Inferior parietal cortex (tissue), 1 donor: ENCODE data around the gene FA2H.
A peak's percentile ranks its signal among the peaks of the same experiment; 100 is the strongest.
"Not testable (repeated sequence)": the region's sequence is repeated elsewhere in the genome, so short reads cannot be mapped to it uniquely, and the experiment has no call there.

ENCODE experiments used
- DNase-seq: peaks from one replicate; pipeline ENCODE4 v3.0.0-alpha.2; 2016; ENCODE audit errors: extremely low spot score

Gene FA2H

GRCh38 chr16:74774223-74775139 is at the start of gene FA2H:
TSS of gene FA2H (minus strand) at chr16:74774820. CDS start at chr16:74774755, 65 bp downstream.
- peak; percentile 76 for DNase-seq

DNA sequence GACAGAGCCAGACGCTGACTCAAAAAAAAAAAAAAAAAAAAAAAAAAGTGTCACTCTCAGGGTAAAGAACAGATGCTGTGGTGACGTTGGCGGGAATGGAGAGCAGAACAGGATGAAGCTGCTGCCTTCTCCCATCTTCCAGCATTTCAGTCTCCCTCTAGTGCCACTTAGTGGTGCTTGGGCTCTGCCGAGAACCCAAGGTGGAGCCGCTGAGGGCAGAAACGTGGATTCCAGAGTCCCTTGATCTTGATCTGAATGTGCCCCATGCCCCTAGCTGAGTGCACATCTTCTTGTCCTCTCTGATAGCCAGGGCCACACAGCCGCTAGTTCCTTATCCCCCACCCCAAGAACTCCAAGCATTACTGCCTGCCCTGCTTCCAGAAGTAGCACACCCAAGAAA is 43.2 kb upstream of the FA2H start:
- DNase-seq = no peak

- peak; percentile 62 for DNase-seq
These were observed 38.6 kb upstream of the FA2H start for GRCh38 chr16:74813109-74813641.

GRCh38 chr16:74811911-74812310 is 37.3 kb upstream of the FA2H start:
- no peak for DNase-seq

- DNase-seq = not testable (repeated sequence)
These were observed 36.6 kb upstream of the FA2H start for GRCh38 chr16:74811216-74811615.

- DNase-seq = no peak
These were observed 32.5 kb upstream of the FA2H start for GRCh38 chr16:74807052-74807646.

DNA sequence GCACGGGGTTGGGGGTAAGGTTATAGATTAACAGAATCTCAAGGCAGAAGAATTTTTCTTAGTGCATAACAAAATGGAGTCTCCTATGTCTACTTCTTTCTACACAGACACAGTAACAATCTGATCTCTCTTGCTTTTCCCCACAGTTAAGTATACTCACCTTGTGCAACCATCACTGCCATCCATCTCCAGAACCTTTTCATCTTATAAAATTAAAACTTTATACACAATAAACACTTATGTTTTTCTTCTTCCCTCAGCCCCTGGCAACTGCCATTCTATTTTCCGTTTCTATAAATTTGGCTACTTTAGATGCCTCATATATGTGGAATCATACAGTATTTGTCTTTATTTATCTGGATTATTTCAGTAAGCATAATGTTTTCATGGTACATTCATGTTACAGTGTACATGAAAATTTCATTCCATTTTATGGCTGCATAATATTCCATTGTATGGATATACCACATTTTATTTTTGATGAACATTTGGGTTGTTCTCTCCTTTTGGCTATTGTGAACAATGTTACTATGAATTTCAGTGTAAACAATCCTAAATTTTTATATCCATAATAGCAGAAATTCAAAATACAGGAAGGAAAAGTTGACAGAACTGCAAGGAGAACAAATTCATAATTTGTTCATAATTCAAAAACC is 25.7 kb upstream of the FA2H start:
- DNase-seq = no peak

DNA sequence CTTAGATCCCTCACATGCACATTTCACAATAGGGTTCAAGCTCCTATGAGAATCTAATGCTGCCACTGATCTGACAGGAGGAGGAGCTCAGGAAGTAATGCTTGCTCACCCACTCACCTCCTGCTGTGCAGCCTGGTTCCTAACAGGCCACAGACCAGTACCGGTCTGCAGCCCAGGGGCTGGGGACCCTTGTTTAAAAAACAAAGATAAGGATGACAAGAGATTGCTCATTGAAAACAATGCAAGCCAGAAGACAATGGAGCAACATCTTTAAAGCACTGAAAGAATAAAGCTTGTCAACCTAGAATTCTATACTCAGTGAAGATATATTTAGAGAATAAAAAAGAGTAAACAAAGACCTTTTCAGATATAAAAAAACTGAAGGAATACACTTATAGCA is 22.8 kb upstream of the FA2H start:
- no peak for DNase-seq

- no peak for DNase-seq
These were observed 20.5 kb upstream of the FA2H start for GRCh38 chr16:74795104-74795503.

- DNase-seq = no peak
These were observed 20.0 kb upstream of the FA2H start for GRCh38 chr16:74794668-74795067.

- DNase-seq = no peak
These were observed 19.0 kb upstream of the FA2H start for GRCh38 chr16:74793571-74793970.

GRCh38 chr16:74792225-74792624 is 17.6 kb upstream of the FA2H start:
- no peak for DNase-seq

GRCh38 chr16:74791749-74792148 is 17.1 kb upstream of the FA2H start:
- not testable (repeated sequence) for DNase-seq

DNA sequence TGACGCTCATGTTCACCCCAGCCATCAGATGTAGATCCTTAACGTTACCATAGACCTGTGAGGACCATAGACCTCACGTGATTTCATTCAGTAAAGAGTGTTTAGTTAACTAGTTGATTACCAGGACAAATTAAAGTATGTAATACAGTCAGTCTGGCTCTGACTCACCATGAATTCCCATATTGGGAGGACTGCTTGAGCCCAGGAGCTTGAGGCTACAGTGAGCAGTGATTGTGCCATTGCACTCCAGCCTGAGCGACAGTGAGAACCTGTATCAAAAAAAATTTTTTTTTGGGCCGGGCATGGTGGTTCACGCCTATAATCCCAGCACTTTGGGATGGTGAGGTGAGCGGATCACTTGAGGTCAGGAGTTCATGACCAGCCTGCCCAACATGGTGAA is 13.5 kb upstream of the FA2H start:
- DNase-seq = no peak

DNA sequence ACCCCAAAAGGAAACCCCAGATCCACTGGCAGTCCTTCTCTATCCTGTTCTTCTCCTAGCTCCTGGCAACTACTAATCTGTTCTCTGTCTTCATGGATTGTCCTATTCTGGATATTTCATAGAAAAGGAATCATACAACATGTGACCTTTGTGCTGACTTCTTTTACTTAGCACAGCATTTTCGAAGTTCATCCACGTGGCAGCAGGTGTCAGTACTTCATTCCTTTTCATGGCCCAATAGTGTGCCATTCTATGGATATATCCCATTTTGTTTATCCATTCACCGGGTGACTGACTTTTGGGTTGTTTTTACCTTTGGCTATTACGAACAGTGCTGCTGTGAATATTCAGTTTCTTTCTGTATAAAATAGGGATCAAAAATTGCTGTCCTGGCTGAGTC is 10.4 kb upstream of the FA2H start:
- DNase-seq = no peak

- DNase-seq = no peak
These were observed 4.0 kb upstream of the FA2H start for GRCh38 chr16:74778646-74779045.

- no peak for DNase-seq
These were observed 2.3 kb upstream of the FA2H start for GRCh38 chr16:74776926-74777325.

DNA sequence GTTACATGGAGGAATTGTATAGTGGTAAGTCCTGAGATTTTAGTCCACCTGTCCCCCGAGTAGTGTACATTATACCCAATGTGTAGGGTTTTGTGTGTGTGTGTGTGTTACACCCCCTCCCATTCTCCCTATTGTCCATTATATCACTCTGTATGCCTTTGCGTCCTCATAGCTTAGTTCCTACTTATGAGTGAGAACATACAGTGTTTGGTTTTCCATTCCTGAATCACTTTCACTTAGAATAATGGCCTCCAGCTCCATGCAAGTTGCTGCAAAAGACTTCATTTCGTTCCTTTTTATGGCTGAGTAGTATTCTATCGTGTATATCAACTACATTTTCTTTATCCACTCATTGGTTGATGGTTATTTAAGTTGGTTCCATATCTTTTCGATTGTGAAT is 635 bp upstream of the FA2H start:
- DNase-seq = no peak

GRCh38 chr16:74773446-74774222 is 986 bp downstream of the FA2H start:
- DNase-seq = peak; percentile 10

- DNase-seq = no peak
These were observed 2.8 kb downstream of the FA2H start for GRCh38 chr16:74771656-74772315.
